ENCODE data around the gene COPB2.

DNA sequence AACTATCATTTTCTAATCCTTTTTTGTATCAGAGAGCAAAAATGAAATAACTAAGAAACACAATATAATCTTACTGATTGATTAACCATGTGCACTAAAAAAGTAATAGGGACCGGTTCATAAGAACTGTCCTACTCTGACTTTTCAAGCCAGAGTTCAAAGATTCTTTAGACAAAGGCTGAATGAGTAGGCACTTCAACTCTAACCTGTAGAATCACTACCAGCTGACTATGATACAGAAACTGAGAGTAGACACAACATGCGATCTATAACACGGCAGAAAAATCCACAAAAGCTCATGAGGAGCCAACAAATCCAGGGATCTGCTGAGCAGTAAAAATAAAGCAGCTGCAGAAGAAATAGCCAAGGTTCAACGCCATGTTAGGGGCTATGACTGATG lies 8.9 kb downstream of the COPB2 start:
- no peak for TF ChIP-seq CTCF (IDR thresholded peaks at IDR 0.05)
- TF ChIP-seq POLR2A (IDR thresholded peaks at IDR 0.05) = no peak
- TF ChIP-seq POLR2AphosphoS5 (IDR thresholded peaks at IDR 0.05) = no peak
